22Rv1 (cell line): ENCODE measurements around the gene NBPF14.
"Not testable (repeated sequence)": the region's sequence is repeated elsewhere in the genome, so short reads cannot be mapped to it uniquely, and the experiment has no call there.

Experiments
- CTCF ChIP-seq: fragments of 450-650 bp; IDR thresholded peaks from 2 replicates; pipeline ENCODE4 v1.5.1; 2017; ENCODE audit warnings: mild to moderate bottlenecking
- ZFX ChIP-seq: fragments of 450-650 bp; IDR thresholded peaks from 2 replicates; pipeline ENCODE4 v1.6.1; 2017; ENCODE audit warnings: antibody characterized with exemption, borderline replicate concordance

GRCh38 chr1:148493933-148494332 is 101.9 kb downstream of the NBPF14 start:
- TF ChIP-seq CTCF, ZFX: not testable (repeated sequence)
